ENCODE data around the gene DAB2IP. TPM values are rescaled to one million over a fixed set of nuclear protein-coding genes. Genes with fewer than 3 reads are reported as not detected.
A peak's percentile ranks its signal among the peaks of the same experiment; 100 is the strongest.

Gene DAB2IP
- total RNA-seq, 1 experiment from 2014 or later, result 56.3 TPM

DNA sequence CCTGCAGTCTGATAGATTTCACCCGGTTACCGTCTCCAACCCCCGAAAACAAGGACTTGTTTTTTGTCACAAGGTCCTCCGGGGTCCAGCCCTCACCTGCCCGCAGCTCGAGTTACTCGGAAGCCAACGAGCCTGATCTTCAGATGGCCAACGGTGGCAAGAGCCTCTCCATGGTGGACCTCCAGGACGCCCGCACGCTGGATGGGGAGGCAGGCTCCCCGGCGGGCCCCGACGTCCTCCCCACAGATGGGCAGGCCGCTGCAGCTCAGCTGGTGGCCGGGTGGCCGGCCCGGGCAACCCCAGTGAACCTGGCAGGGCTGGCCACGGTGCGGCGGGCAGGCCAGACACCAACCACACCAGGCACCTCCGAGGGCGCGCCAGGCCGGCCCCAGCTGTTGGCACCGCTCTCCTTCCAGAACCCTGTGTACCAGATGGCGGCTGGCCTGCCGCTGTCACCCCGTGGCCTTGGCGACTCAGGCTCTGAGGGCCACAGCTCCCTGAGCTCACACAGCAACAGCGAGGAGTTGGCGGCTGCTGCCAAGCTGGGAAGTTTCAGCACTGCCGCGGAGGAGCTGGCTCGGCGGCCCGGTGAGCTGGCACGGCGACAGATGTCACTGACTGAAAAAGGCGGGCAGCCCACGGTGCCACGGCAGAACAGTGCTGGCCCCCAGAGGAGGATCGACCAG is 121.3 kb downstream of the DAB2IP start:
- no peak for DNase-seq
- Mint-ChIP-seq H3K4me3 (ENCODE audit: low read depth, unreplicated experiment) (no peak overlapping the region), H3K27me3 (ENCODE audit: unreplicated experiment) (no peaks in the 10 kb centered on the region), H3K27ac (ENCODE audit: unreplicated experiment) (no peak overlapping the region), H3K9me3 (ENCODE audit: low read depth, unreplicated experiment) (no peaks in the 10 kb centered on the region), H3K4me1 (ENCODE audit: low read depth, unreplicated experiment) (no peaks in the 10 kb centered on the region), H3K36me3 (ENCODE audit: insufficient read depth, unreplicated experiment) (peaks cover 14% of the 10 kb centered on the region)
- CTCF ChIA-PET, result no interaction called here
- TF ChIP-seq, protein P1, sequence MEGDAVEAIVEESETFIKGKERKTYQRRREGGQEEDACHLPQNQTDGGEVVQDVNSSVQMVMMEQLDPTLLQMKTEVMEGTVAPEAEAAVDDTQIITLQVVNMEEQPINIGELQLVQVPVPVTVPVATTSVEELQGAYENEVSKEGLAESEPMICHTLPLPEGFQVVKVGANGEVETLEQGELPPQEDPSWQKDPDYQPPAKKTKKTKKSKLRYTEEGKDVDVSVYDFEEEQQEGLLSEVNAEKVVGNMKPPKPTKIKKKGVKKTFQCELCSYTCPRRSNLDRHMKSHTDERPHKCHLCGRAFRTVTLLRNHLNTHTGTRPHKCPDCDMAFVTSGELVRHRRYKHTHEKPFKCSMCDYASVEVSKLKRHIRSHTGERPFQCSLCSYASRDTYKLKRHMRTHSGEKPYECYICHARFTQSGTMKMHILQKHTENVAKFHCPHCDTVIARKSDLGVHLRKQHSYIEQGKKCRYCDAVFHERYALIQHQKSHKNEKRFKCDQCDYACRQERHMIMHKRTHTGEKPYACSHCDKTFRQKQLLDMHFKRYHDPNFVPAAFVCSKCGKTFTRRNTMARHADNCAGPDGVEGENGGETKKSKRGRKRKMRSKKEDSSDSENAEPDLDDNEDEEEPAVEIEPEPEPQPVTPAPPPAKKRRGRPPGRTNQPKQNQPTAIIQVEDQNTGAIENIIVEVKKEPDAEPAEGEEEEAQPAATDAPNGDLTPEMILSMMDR (IDR thresholded peaks at IDR 0.05; ENCODE audit: unreplicated experiment), result no peak
- intact Hi-C loops (cut with micrococcal nuclease; ENCODE audit: unreplicated experiment), result no loop called here
- BruUV-seq (replicated peaks), result no TSS peak

DNA sequence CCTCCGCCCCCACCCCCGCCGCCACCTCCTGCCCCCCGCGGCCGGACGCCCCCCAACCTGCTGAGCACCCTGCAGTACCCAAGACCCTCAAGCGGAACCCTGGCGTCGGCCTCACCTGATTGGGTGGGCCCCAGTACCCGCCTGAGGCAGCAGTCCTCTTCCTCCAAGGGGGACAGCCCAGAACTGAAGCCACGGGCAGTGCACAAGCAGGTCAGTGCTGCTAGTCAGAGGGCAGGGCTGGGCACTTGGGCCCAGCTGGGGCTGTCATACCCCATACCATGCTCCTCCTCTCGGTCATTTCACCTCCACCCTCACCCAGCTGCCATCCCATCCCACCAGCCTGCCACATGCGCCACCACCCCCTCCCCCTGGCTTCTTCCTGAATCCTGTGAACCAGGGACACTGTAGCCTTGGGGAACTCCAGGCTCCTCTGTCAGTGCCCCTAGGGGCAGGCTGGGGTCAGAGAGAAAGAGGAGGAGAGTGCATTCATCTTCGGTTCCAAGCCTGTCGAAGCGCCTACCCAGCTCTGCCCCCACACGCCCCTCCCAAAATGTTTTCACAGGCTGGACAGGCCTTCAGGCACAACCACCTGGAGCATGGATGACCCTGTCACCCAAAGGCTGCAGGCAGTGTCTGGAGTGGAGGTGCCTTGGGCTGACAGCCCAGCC is 122.0 kb downstream of the DAB2IP start:
- peaks cover 8% of the 10 kb centered on the region for H3K36me3 Mint-ChIP-seq (ENCODE audit: insufficient read depth, unreplicated experiment)
- no peaks in the 10 kb centered on the region for H3K27me3 Mint-ChIP-seq (ENCODE audit: unreplicated experiment)
- DNase-seq, result no peak
- no peak overlapping the region for H3K27ac Mint-ChIP-seq (ENCODE audit: unreplicated experiment)
- no peaks in the 10 kb centered on the region for H3K9me3 Mint-ChIP-seq (ENCODE audit: low read depth, unreplicated experiment)
- no peak overlapping the region for H3K4me3 Mint-ChIP-seq (ENCODE audit: low read depth, unreplicated experiment)
- BruUV-seq (replicated peaks), result no TSS peak
- CTCF ChIA-PET, result no interaction called here
- TF ChIP-seq, protein P1 (IDR thresholded peaks at IDR 0.05; ENCODE audit: unreplicated experiment), result no peak
- H3K4me1 Mint-ChIP-seq (ENCODE audit: low read depth, unreplicated experiment), result no peaks in the 10 kb centered on the region
- intact Hi-C loops (cut with micrococcal nuclease; ENCODE audit: unreplicated experiment), result no loop called here

DNA sequence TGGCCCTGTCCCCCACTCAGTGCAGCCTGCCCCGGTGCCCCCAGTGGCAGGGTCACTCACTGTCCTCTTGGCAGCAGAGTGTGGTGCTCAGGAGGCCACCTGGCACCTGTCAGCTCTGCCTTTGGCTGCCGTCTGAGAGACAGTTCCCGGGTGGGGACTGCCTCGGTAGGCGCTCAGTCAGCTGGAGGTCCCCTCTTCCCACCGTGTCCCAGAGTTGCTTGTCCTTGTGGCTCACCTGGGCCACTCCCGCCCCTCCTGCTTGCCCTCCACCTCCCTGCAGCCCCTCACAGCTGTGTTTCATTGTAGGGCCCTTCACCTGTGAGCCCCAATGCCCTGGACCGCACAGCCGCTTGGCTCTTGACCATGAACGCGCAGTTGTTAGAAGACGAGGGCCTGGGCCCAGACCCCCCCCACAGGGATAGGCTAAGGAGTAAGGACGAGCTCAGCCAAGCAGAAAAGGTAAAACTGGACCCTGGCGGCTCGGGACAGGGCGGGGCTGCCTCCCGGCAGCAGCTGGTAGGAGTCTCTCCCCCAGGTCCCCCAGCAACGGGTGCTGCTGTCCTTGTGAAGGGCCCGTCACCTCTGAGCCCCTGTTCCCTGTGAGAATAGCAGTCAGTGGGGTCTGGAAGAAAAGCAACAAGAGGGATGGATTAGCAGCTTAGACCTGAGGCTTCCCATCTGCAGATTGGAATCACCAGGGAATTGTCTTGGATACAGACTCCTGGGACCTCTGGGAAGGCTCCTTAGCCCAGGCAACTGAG is 122.7 kb downstream of the DAB2IP start:
- intact Hi-C loops (cut with micrococcal nuclease; ENCODE audit: unreplicated experiment), result no loop called here
- peaks cover 8% of the 10 kb centered on the region for H3K36me3 Mint-ChIP-seq (ENCODE audit: insufficient read depth, unreplicated experiment)
- H3K27ac Mint-ChIP-seq (ENCODE audit: unreplicated experiment), result no peak overlapping the region
- no peak for DNase-seq
- no peaks in the 10 kb centered on the region for H3K4me1 Mint-ChIP-seq (ENCODE audit: low read depth, unreplicated experiment)
- H3K4me3 Mint-ChIP-seq (ENCODE audit: low read depth, unreplicated experiment), result no peak overlapping the region
- TF ChIP-seq, protein P1 (IDR thresholded peaks at IDR 0.05; ENCODE audit: unreplicated experiment), result no peak
- H3K9me3 Mint-ChIP-seq (ENCODE audit: low read depth, unreplicated experiment), result no peaks in the 10 kb centered on the region
- no peaks in the 10 kb centered on the region for H3K27me3 Mint-ChIP-seq (ENCODE audit: unreplicated experiment)
- CTCF ChIA-PET, result no interaction called here
- no TSS peak for BruUV-seq (replicated peaks)

DNA sequence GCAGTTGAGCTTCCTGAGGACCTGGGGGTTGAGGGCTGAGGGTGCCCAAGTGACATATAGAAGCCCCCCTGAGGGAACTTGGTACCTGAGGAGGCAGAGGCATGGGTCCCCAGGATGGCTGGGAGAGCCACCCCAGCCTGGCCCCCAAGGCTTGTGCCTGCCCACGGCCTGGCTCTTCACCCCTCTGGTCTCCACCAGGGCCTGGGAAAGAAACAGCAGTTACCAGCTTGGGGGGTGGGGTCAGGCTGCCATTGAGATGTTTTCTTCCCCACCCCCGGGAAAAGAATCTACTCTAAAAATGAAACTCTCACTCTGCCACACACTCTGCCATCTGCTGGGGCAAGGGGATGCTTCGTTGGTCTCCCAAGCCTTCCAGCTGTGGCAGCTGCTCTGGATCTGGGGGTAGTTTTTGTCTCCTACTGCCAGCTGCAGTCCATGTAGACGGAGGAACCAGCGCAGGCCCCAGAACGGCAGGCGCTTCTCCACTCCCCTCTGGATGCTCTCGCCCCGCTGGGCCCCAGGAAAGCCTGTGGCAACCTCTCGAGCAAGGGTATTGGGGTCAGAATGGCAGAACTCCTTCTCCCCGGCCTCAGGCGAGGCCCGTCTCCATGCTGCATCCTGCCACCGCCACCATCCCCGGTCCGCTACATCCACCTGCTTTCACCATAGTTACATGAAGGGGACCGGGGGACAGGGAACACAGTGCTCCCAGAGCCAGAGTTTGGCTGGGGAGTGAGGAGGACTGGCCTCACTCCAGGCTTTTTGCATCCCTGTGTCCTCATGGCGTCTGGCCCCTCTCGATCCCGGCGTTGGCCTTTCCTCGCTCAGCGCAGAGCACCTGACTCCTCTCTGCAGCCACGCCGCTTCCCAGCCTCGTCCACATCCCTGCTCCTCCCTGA is 123.5 kb downstream of the DAB2IP start:
- CTCF ChIA-PET, result no interaction called here
- no peak overlapping the region for H3K4me3 Mint-ChIP-seq (ENCODE audit: low read depth, unreplicated experiment)
- no TSS peak for BruUV-seq (replicated peaks)
- no peaks in the 10 kb centered on the region for H3K9me3 Mint-ChIP-seq (ENCODE audit: low read depth, unreplicated experiment)
- TF ChIP-seq, protein P1 (IDR thresholded peaks at IDR 0.05; ENCODE audit: unreplicated experiment), result no peak
- no peak for DNase-seq
- H3K27me3 Mint-ChIP-seq (ENCODE audit: unreplicated experiment), result no peaks in the 10 kb centered on the region
- intact Hi-C loops (cut with micrococcal nuclease; ENCODE audit: unreplicated experiment), result no loop called here
- H3K36me3 Mint-ChIP-seq (ENCODE audit: insufficient read depth, unreplicated experiment), result peaks cover 14% of the 10 kb centered on the region
- no peaks in the 10 kb centered on the region for H3K4me1 Mint-ChIP-seq (ENCODE audit: low read depth, unreplicated experiment)
- peak overlapping the region; percentile 8 for H3K27ac Mint-ChIP-seq (ENCODE audit: unreplicated experiment)

All from Calu3 (cell line).